PC-9 (cell line): ENCODE measurements around the gene PTPRG. TPM values are rescaled to one million over a fixed set of nuclear protein-coding genes. Genes with fewer than 3 reads are reported as not detected.

Experiments used
- BruUV-seq: library from RNA; stranded (reverse); fragments of 400-500 nt; replicated peaks from 2 replicates; lab custom pipeline; 2021; lab: Mats Ljungman, UMichigan
- CTCF ChIA-PET: fragments of 300-600 bp; sonication (Branson Sonifier 250); formaldehyde crosslinking; loops from one replicate; lab custom pipeline; 2022; ENCODE audit warnings: antibody characterized with exemption; lab: Charles Lee
- POLR2A ChIA-PET: fragments of 300-600 bp; sonication (Branson Sonifier 250); formaldehyde crosslinking; loops from one replicate; lab custom pipeline; 2022; ENCODE audit warnings: antibody characterized with exemption; ENCODE audit not compliant: unreplicated experiment; lab: Charles Lee
- DNase-seq, 2 experiments: peaks; one replicate each; pipeline versions ENCODE4 v3.0.0 to v3.0.0-alpha.2; 2015 to 2022; ENCODE audit warnings: mixed read lengths in 1 of 2
- H2AFZ ChIP-seq: fragments of 200-600 bp; sonication (generic); 2 replicates; pipeline ENCODE4 v1.8.1; 2017; ENCODE audit warnings: antibody characterized with exemption
- H3F3A ChIP-seq: fragments of 200-600 bp; sonication (generic); 2 replicates; pipeline ENCODE4 v1.8.1; 2017; ENCODE audit warnings: antibody characterized with exemption, mild to moderate bottlenecking, low read depth; ENCODE audit not compliant: insufficient read depth
- H3K27ac ChIP-seq: fragments of 200-600 bp; sonication (generic); 2 replicates; pipeline ENCODE4 v1.6.1; 2016; ENCODE audit warnings: mixed run types
- H3K27me3 ChIP-seq: fragments of 200-600 bp; sonication (generic); 2 replicates; pipeline ENCODE4 v1.6.1; 2016; ENCODE audit warnings: low read depth, mixed run types; ENCODE audit not compliant: insufficient read depth
- H3K36me3 ChIP-seq: fragments of 200-600 bp; sonication (generic); 2 replicates; pipeline ENCODE4 v1.6.1; 2016; ENCODE audit warnings: low read depth, mixed run types
- H3K4me1 ChIP-seq: fragments of 200-600 bp; sonication (generic); replicated peaks from 2 replicates; pipeline ENCODE4 v1.6.1; 2016; ENCODE audit warnings: mixed run types; ENCODE audit not compliant: insufficient read depth
- H3K4me2 ChIP-seq: fragments of 200-600 bp; sonication (generic); 2 replicates; pipeline ENCODE4 v1.6.1; 2017; ENCODE audit warnings: mixed run types
- H3K4me3 ChIP-seq: fragments of 200-600 bp; sonication (generic); 2 replicates; pipeline ENCODE4 v1.6.1; 2016; ENCODE audit warnings: mixed run types
- H3K79me2 ChIP-seq: fragments of 200-600 bp; sonication (generic); 2 replicates; pipeline ENCODE4 v1.6.1; 2017; ENCODE audit warnings: low read depth, mixed run types
- H3K9me2 ChIP-seq: fragments of 200-600 bp; sonication (generic); 2 replicates; pipeline ENCODE4 v1.8.1; 2017; ENCODE audit warnings: mild to moderate bottlenecking; ENCODE audit not compliant: insufficient read depth
- H3K9me3 ChIP-seq: fragments of 200-600 bp; sonication (generic); 2 replicates; pipeline ENCODE4 v1.8.1; 2016; ENCODE audit warnings: low read depth; ENCODE audit not compliant: insufficient read depth
- H4K20me1 ChIP-seq: fragments of 200-600 bp; sonication (generic); 2 replicates; pipeline ENCODE4 v1.8.1; 2017; ENCODE audit not compliant: insufficient read depth
- EZH2 ChIP-seq: fragments of 200-600 bp; sonication (generic); IDR thresholded peaks from 2 replicates; pipeline ENCODE4 v1.8.0; 2017; ENCODE audit warnings: antibody characterized with exemption, low read depth
- intact Hi-C: fragments of 100-400 bp; cut with micrococcal nuclease; formaldehyde crosslinking; loops from one replicate; pipeline ENCODE4 v1.10.0; 2022; ENCODE audit not compliant: unreplicated experiment
- total RNA-seq: library from RNA; stranded (reverse); gene quantifications from 2 replicates; pipeline ENCODE4 v1.2.3, GENCODE V29; 2021
- TF ChIP-seq, protein P1 (sequence below): fragments of 200-600 bp; sonication (generic); conservative IDR thresholded peaks from 2 replicates; pipeline ENCODE4 v1.6.1; 2017; ENCODE audit warnings: mixed run types, antibody characterized with exemption, mild to moderate bottlenecking, moderate library complexity

Gene PTPRG
- total RNA-seq, 1 experiment from 2014 or later = 32.9 TPM

DNA sequence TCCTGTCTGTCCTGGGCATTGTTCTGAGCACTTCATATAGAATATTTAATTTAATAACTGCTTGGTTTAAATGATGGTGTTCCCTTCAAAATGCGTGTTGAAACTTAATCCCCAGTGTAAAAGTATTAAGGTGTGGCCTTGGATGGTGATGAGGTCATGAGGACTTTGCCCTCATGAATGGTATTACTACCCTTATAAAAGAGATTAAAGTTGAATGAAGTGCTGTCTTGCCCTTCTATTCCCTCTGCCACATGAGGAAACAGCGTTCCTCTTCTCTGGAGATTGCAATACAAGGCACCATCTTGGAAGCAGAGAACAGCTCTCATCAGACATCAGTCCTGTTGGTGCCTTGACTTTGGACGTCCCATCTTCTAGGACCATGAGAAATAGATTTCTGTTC is 374.4 kb downstream of the PTPRG start:
- H3K79me2 ChIP-seq = no peaks in the 10 kb centered on the region
- CTCF ChIA-PET = no interaction called here

DNA sequence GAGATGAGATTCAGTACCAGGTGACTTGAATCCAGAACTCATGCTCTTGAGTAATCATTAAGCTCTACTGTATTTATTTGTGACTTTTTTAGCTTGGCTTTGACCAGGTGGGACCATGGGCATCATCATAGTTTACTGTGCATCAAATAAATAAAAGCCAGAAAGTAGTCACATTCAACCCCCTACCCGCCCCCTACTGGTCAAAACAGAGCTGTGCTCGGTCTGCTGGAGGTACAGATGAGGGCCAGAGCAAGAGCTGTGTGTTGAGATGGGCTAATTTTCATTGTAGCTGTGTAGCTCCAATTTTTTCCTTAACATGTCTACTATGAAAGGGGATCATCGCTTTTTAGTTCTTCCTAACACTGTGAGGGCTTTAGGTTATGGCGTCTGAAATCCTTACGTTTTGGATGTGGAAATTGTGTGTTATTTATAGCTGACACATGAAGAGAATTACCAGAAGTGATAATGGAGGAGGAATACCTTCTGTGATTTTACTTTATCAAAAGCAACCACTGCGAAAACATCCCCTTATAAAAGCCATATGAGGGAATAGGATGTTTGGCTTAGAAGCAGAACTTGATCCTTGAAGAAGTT is 375.1 kb downstream of the PTPRG start:
- Histone ChIP-seq H3K4me1 (no peaks in the 10 kb centered on the region), H2AFZ (no peak overlapping the region), H3F3A (no peaks in the 10 kb centered on the region), H3K27me3 (no peaks in the 10 kb centered on the region), H3K79me2 (no peaks in the 10 kb centered on the region), H3K9me2 (no peaks in the 10 kb centered on the region), H3K9me3 (no peaks in the 10 kb centered on the region), H3K4me3 (no peak overlapping the region), H3K27ac (no peak overlapping the region), H4K20me1 (no peaks in the 10 kb centered on the region), H3K36me3 (no peaks in the 10 kb centered on the region), H3K4me2 (no peak overlapping the region)
- DNase-seq = peak in 1 of 2 experiments; percentile 6
- intact Hi-C loops = no loop called here
- CTCF ChIA-PET = interaction anchor here (0.5 kb wide), 1 partner anchor 12 kb away, joined by 3 read pairs; no protein-coding TSS in a partner anchor
- POLR2A ChIA-PET = no interaction called here
- no TSS peak for BruUV-seq
- TF ChIP-seq, protein P1, sequence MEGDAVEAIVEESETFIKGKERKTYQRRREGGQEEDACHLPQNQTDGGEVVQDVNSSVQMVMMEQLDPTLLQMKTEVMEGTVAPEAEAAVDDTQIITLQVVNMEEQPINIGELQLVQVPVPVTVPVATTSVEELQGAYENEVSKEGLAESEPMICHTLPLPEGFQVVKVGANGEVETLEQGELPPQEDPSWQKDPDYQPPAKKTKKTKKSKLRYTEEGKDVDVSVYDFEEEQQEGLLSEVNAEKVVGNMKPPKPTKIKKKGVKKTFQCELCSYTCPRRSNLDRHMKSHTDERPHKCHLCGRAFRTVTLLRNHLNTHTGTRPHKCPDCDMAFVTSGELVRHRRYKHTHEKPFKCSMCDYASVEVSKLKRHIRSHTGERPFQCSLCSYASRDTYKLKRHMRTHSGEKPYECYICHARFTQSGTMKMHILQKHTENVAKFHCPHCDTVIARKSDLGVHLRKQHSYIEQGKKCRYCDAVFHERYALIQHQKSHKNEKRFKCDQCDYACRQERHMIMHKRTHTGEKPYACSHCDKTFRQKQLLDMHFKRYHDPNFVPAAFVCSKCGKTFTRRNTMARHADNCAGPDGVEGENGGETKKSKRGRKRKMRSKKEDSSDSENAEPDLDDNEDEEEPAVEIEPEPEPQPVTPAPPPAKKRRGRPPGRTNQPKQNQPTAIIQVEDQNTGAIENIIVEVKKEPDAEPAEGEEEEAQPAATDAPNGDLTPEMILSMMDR = peak; percentile 66; the same call in 1 of the 2 replicates
- no peak for TF ChIP-seq EZH2

More for the DNA sequence above, 374.4 kb downstream of the PTPRG start:
- no peak for DNase-seq
- no peak overlapping the region for H3K4me2 ChIP-seq
- no TSS peak for BruUV-seq
- H3K4me1 ChIP-seq = no peaks in the 10 kb centered on the region
- no peak for TF ChIP-seq EZH2
- TF ChIP-seq, protein P1 = no peak
- H4K20me1 ChIP-seq = no peaks in the 10 kb centered on the region
- H3K9me3 ChIP-seq = no peaks in the 10 kb centered on the region
- H3K27me3 ChIP-seq = no peaks in the 10 kb centered on the region
- H3K27ac ChIP-seq = no peak overlapping the region
- no peaks in the 10 kb centered on the region for H3K9me2 ChIP-seq
- H3K36me3 ChIP-seq = no peaks in the 10 kb centered on the region
- POLR2A ChIA-PET = no interaction called here
- intact Hi-C loops = no loop called here
- H3K4me3 ChIP-seq = no peak overlapping the region
- no peak overlapping the region for H2AFZ ChIP-seq
- no peaks in the 10 kb centered on the region for H3F3A ChIP-seq

DNA sequence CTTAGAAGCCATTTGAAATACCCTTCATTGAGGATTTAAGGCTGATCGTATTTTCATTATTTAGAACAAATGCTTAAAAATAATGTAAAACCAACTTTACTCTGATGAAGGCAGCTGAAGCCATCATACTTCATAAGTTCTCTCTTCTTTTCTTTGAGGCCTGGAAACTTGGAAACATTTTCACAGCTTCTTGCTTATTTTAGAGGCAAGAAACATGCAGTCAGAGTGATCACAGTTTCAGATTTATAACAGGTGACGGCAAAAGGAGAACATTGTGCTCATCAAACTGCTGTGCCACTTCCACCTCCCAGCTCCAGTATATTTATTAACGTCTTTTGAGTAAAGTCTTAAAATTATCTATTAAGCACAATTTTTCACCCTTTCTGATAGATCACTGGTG is 376.1 kb downstream of the PTPRG start:
- no peaks in the 10 kb centered on the region for H3F3A ChIP-seq
- H4K20me1 ChIP-seq = no peaks in the 10 kb centered on the region
- ChIA-PET POLR2A (interaction anchor here (0.6 kb wide), 1 partner anchor 194 kb away, joined by 3 read pairs; no protein-coding TSS in a partner anchor), CTCF (no interaction called here)
- no peaks in the 10 kb centered on the region for H3K36me3 ChIP-seq
- no peak for DNase-seq
- no peaks in the 10 kb centered on the region for H3K9me2 ChIP-seq
- H3K4me3 ChIP-seq = no peak overlapping the region
- no peaks in the 10 kb centered on the region for H3K9me3 ChIP-seq
- intact Hi-C loops = no loop called here
- no peaks in the 10 kb centered on the region for H3K79me2 ChIP-seq
- TF ChIP-seq EZH2 = no peak
- TF ChIP-seq, protein P1 = no peak
- no peak overlapping the region for H3K27ac ChIP-seq
- no peak overlapping the region for H2AFZ ChIP-seq
- BruUV-seq = no TSS peak
- no peak overlapping the region for H3K4me2 ChIP-seq
- H3K4me1 ChIP-seq = no peaks in the 10 kb centered on the region
- H3K27me3 ChIP-seq = no peaks in the 10 kb centered on the region
